BJ (cell line): ENCODE results near the gene SLIT3. TPM values are rescaled to one million over a fixed set of nuclear protein-coding genes. Genes with fewer than 3 reads are reported as not detected.

Experiments used
- CTCF ChIA-PET: fragments of 350-600 bp; formaldehyde crosslinking; extraction: SDS; loops from one replicate; lab custom pipeline; 2021; ENCODE audit warnings: antibody characterized with exemption, inconsistent platforms; lab: Yijun Ruan, JAX
- POLR2A ChIA-PET: fragments of 300-600 bp; sonication (Branson Sonifier 250); formaldehyde crosslinking; extraction: SDS; loops from one replicate; lab custom pipeline; 2021; ENCODE audit warnings: antibody characterized with exemption; lab: Charles Lee
- DNase-seq: peaks from one replicate; pipeline ENCODE4 v3.0.0-alpha.2; 2011; ENCODE audit warnings: low read depth
- H3K27me3 ChIP-seq: 2 replicates; pipeline ENCODE4 v1.6.0; 2011; ENCODE audit warnings: low read length; ENCODE audit not compliant: control insufficient read depth, insufficient read depth
- H3K36me3 ChIP-seq: 2 replicates; pipeline ENCODE4 v1.5.1; 2011; ENCODE audit warnings: low read length; ENCODE audit not compliant: control insufficient read depth, insufficient read depth
- H3K4me3 ChIP-seq: 2 replicates; pipeline ENCODE4 v1.5.1; 2011; ENCODE audit warnings: low read depth, mild to moderate bottlenecking, control low read depth, low read length
- polyA plus RNA-seq: library from polyadenylated mRNA; depleted of rRNA; stranded (reverse); fragments of >200 nt; gene quantifications from 2 replicates; pipeline ENCODE4 v1.2.3, GENCODE V29; 2011
- TF ChIP-seq, protein P1 (sequence below): IDR thresholded peaks from 2 replicates; pipeline ENCODE4 v1.5.1; 2011; ENCODE audit warnings: low read depth, mild to moderate bottlenecking, control low read depth, inconsistent platforms, low read length, moderate library complexity; ENCODE audit not compliant: insufficient read depth

Gene SLIT3
- polyA plus RNA-seq, 1 experiment, result 26.8 TPM

DNA sequence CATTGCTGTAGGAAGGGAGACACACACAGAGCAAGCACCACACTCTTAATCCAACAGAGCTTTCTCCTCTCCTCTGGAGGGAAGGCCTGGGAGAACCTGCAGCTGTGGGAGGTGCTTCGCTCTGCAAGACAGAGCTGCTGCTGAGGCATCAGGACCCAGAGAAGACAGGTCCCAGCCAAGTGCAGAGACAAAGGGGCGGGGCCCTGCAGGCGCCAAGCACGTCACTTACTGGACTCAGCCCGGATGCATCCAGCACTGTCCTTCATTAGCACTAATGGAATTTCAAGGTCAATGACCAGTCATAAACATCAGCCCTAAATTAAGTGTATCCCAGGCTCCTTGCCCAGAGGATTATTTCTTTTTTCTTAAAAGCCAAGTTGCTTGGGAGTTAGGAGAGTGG, 384.7 kb downstream of the SLIT3 start:
- POLR2A ChIA-PET, result no interaction called here
- DNase-seq, result no peak
- Histone ChIP-seq H3K36me3 (no peaks in the 10 kb centered on the region), H3K27me3 (no peaks in the 10 kb centered on the region; the same call in 1 of the 2 replicates), H3K4me3 (no peak overlapping the region)
- TF ChIP-seq, protein P1, sequence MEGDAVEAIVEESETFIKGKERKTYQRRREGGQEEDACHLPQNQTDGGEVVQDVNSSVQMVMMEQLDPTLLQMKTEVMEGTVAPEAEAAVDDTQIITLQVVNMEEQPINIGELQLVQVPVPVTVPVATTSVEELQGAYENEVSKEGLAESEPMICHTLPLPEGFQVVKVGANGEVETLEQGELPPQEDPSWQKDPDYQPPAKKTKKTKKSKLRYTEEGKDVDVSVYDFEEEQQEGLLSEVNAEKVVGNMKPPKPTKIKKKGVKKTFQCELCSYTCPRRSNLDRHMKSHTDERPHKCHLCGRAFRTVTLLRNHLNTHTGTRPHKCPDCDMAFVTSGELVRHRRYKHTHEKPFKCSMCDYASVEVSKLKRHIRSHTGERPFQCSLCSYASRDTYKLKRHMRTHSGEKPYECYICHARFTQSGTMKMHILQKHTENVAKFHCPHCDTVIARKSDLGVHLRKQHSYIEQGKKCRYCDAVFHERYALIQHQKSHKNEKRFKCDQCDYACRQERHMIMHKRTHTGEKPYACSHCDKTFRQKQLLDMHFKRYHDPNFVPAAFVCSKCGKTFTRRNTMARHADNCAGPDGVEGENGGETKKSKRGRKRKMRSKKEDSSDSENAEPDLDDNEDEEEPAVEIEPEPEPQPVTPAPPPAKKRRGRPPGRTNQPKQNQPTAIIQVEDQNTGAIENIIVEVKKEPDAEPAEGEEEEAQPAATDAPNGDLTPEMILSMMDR, result no peak
- CTCF ChIA-PET, result no interaction called here

DNA sequence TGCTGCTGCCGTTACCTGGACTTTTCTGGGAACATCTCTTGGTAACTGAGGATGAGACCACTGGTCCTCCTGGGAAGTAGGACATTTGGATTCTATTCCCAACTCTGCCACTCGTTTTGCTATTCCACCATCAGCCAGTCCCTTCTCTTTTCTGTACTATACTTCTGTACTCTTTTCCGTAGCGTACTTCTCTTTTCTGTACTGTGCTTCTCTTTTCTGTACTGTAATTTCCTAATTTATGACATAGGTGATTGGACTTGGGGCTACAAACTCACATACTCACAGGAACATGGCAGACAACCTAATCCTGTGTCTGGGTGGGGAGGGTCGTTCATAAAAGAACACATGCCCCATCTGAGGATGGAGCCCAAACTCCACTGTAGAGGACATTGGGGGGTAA, 386.4 kb downstream of the SLIT3 start:
- Histone ChIP-seq H3K27me3 (no peaks in the 10 kb centered on the region; the same call in 1 of the 2 replicates), H3K36me3 (no peaks in the 10 kb centered on the region), H3K4me3 (no peak overlapping the region)
- TF ChIP-seq, protein P1, result no peak
- ChIA-PET CTCF (no interaction called here), POLR2A (no interaction called here)
- DNase-seq, result no peak

DNA sequence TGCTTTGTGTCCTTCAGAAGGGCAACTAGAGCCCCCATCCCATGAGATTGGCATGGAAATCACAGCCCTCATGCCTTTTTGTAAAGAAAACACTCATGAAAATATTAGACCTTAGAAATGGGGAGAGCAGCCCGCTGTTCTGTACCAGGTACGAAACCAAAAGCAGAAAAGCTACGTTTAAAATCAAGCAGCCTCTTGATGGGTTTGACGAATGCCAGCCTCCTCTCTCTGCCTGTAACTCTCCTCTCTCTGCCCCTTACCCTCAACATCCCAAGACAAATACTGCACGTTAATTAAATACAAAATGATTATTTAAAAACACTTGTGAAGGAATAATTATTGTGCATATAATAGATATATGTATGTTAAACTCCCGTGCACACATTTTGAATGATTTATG, 390.1 kb downstream of the SLIT3 start:
- H3K36me3 ChIP-seq, result no peaks in the 10 kb centered on the region
- ChIA-PET POLR2A (no interaction called here), CTCF (no interaction called here)
- no peak for DNase-seq
- H3K4me3 ChIP-seq, result no peak overlapping the region
- TF ChIP-seq, protein P1, result no peak
- H3K27me3 ChIP-seq, result no peaks in the 10 kb centered on the region; the same call in 1 of the 2 replicates

DNA sequence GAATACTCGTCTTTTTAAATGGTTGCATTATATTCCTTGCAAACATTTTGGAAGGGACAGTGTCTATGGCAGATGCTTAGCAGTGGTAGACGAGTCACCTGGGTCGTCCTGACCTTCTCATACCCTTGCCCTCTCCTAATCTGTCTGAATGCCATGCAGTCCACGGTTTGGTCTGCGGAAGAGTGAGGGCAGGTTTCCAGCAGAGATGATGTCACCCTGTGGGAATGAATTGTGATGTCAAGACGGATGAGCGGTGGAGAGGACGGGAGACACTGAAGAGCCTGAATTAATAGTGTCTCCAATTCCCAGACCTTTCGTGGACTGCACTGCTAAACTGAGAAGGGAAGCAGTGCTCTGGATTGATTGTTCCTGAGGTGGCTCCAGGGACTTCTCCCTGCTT, 392.7 kb downstream of the SLIT3 start:
- DNase-seq, result no peak
- ChIA-PET POLR2A (no interaction called here), CTCF (no interaction called here)
- Histone ChIP-seq H3K4me3 (no peak overlapping the region), H3K27me3 (no peaks in the 10 kb centered on the region; the same call in 1 of the 2 replicates), H3K36me3 (no peaks in the 10 kb centered on the region)
- TF ChIP-seq, protein P1, result no peak

DNA sequence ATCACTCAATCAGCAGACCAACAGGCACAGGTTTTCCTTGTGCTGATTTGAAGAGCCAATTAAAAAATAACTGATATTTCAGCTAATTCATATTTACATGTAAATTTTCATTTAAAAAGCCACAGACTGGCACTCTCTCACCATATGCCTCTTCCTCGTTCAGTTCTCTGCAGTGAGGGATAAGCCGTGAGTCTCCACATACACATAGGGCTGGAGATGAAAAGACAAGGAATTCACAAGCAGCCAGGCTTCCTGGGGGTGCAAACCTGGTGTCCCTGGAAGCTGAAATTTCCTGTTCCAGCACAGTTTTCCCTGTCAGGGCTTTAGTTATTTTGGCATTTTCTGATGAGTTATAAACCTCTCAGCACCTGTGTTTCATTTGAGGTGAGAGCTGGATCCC, 397.9 kb downstream of the SLIT3 start:
- H3K27me3 ChIP-seq, result no peaks in the 10 kb centered on the region
- ChIA-PET POLR2A (no interaction called here), CTCF (no interaction called here)
- DNase-seq, result no peak
- H3K36me3 ChIP-seq, result no peaks in the 10 kb centered on the region
- TF ChIP-seq, protein P1, result no peak
- no peak overlapping the region for H3K4me3 ChIP-seq
